Activated T-cell treated with anti-CD3 and anti-CD28 coated beads, Interleukin-2, amount 50 U/mL, for 72 hours (primary cell): Measurements from ENCODE around the gene ENDOV. TPM values are rescaled to one million over a fixed set of nuclear protein-coding genes. Genes with fewer than 3 reads are reported as not detected.

ENCODE experiments used
- ATAC-seq, 2 donors: fragments of 150-1000 bp; cut with Tn5 transposase; replicated peaks in 1 of 2; 2 replicates each; pipeline ENCODE4 v1.10.0; 2021; ENCODE audit warnings: moderate library complexity in 2 of 2, mild to moderate bottlenecking in 1 of 2
- DNase-seq, 2 donors: peaks; one replicate each; pipeline ENCODE4 v3.0.0; 2021 to 2022; ENCODE audit warnings: mixed read lengths in 1 of 2
- H3K27ac Mint-ChIP-seq: one replicate; pipeline ENCODE4 v1.8.0; 2022; ENCODE audit warnings: mild to moderate bottlenecking, moderate library complexity, mixed read lengths
- H3K27me3 Mint-ChIP-seq: one replicate; pipeline ENCODE4 v1.8.0; 2022; ENCODE audit warnings: low read depth, mixed read lengths
- H3K36me3 Mint-ChIP-seq, 2 donors: one replicate each; pipeline ENCODE4 v1.8.0; 2022; ENCODE audit warnings: mixed read lengths in 2 of 2, mild to moderate bottlenecking in 1 of 2; ENCODE audit not compliant: insufficient read depth in 2 of 2
- H3K4me1 Mint-ChIP-seq: one replicate; pipeline ENCODE4 v1.8.0; 2022; ENCODE audit warnings: low read depth, mixed read lengths
- H3K4me3 Mint-ChIP-seq, 2 donors: one replicate each; pipeline ENCODE4 v1.8.0; 2022; ENCODE audit warnings: mild to moderate bottlenecking in 2 of 2, mixed read lengths in 2 of 2, moderate library complexity in 2 of 2
- H3K9me3 Mint-ChIP-seq, 2 donors: one replicate each; pipeline ENCODE4 v1.8.0; 2022; ENCODE audit warnings: mixed read lengths in 2 of 2
- total RNA-seq, 2 donors: library from RNA; stranded (reverse); gene quantifications; one replicate each; pipeline ENCODE4 v1.2.3, GENCODE V29; 2022

Gene ENDOV
- total RNA-seq, 2 donors from 2014 or later: 25.3 to 29.0 TPM

DNA sequence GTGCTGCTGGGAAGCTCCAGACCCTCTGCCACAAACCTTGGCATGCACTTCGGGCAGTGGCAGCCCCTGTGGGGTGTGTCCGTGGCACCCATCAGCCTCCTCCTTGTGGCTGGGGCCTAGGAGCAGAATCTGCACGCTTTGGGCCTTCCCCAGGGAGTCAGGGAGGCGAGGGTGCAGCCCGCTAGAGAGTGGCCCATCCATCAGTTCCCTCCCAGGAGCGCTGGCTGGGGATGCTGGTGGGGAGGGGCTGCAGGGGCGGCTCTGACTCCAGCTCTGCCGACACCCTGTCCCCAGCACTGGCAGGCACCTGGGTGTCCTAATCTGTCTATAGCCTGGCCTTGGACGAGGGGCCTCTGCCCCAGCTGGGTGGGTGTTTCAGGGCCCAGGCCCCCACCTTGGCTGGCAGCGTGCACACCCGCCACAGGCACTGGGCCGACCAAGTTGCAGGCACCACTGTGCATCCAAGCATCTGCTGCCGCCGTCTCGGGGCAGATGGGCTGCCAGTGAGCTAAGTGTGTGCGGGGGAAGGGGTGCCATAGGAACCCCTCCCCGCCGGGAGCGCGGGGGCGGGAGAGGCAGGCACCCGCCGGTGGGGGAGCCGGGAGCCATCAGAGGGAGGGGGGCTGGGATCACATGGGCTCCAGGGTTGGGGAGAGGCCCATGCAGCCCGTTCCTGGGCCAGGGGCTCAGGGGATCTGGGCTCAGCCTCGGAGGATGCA, 30.2 kb downstream of the ENDOV start:
- H3K4me3 Mint-ChIP-seq: no peak overlapping the region

DNA sequence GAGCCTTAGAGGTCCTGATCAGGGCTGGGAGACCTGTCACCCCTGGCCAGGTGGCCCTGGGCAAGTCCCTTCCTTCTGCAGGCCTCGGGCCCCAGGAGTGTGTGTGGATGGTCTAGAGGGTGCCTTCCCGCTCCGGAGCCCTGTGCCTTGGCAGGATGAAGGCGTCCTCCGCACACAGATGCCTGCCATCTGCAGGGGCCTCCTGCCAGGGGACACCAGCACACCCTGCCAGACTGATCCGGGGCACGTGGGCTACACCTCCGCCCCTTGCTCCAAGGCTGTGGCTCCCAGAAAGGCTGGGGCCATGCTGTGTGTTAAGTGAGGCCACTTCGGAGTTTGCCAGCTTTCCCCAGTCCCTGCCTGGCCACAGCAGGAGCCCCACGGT, 30.8 kb downstream of the ENDOV start:
- ATAC-seq (no peak), DNase-seq (no peak)
- no peaks in the 10 kb centered on the region for H3K36me3 Mint-ChIP-seq
- no peaks in the 10 kb centered on the region for H3K27me3 Mint-ChIP-seq
- no peak overlapping the region for H3K4me3 Mint-ChIP-seq
- H3K4me1 Mint-ChIP-seq: no peaks in the 10 kb centered on the region
- H3K9me3 Mint-ChIP-seq: no peaks in the 10 kb centered on the region
- H3K27ac Mint-ChIP-seq: no peak overlapping the region

More for the DNA sequence above, 30.2 kb downstream of the ENDOV start:
- ATAC-seq: no peak
- DNase-seq: no peak
- Mint-ChIP-seq H3K36me3 (no peaks in the 10 kb centered on the region), H3K27me3 (no peaks in the 10 kb centered on the region), H3K27ac (no peak overlapping the region), H3K4me1 (no peaks in the 10 kb centered on the region), H3K9me3 (no peaks in the 10 kb centered on the region)

DNA sequence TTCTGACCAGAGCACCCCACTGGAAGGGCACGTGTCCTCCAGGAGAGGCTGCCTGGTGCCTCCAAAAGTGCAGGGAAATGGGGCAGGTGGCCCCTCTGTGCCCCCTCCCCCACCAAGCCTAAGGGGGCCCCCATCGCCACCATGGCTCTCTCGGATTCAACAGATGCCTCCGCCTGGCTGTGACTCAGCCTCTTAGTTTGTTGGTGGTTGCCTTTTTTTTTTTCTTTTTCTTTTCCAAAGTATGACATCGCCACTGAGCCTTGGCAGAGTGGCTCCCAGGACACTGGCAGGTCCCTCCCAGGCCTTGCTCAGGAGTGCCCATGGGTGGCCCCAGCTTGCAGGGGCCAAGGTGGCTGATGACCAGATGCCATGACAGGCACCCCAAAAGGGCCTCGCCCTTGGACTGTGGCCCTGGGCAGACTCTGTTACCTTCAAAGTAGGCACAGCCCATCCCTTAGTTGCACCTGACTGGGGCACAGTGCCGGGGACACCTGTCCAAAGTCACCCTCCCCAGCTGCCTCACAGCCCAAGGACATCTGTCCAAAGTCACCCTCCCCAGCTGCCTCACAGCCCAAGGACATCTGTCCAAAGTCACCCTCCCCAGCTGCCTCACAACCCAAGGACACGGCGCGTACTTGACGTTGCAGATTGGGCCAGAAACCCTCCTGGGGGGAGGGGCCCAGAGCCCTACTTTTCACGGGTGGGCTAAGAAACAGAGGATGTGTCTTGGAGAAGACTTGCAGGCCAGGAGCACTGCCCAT, 31.9 kb downstream of the ENDOV start:
- Mint-ChIP-seq H3K9me3 (no peaks in the 10 kb centered on the region), H3K4me3 (no peak overlapping the region), H3K4me1 (no peaks in the 10 kb centered on the region), H3K36me3 (no peaks in the 10 kb centered on the region), H3K27ac (no peak overlapping the region), H3K27me3 (no peaks in the 10 kb centered on the region)
- no peak for DNase-seq
- no peak for ATAC-seq

DNA sequence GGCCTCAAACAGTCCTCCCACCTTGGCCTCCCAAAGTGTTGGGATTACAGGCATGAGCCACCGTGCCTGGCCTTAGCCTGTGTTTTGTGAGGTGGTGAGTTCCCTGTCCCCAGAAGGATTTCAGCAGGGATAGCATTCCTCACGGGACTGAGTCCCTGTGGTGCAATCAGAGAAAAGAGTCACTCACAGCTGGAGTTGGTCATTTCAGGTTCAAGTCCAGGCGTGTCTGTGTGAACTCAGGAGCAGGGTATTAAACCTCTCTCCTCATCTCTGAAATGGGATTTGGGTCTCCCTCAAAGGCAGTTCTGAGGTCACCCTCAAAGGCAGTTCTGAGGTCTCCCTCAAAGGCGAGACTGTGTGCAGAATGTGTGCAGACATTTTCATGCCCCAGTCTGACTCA, 32.8 kb downstream of the ENDOV start:
- DNase-seq: no peak
- no peak overlapping the region for H3K27ac Mint-ChIP-seq
- H3K4me3 Mint-ChIP-seq: no peak overlapping the region
- no peaks in the 10 kb centered on the region for H3K36me3 Mint-ChIP-seq
- H3K27me3 Mint-ChIP-seq: no peaks in the 10 kb centered on the region
- no peak for ATAC-seq
- no peaks in the 10 kb centered on the region for H3K9me3 Mint-ChIP-seq
- no peaks in the 10 kb centered on the region for H3K4me1 Mint-ChIP-seq

DNA sequence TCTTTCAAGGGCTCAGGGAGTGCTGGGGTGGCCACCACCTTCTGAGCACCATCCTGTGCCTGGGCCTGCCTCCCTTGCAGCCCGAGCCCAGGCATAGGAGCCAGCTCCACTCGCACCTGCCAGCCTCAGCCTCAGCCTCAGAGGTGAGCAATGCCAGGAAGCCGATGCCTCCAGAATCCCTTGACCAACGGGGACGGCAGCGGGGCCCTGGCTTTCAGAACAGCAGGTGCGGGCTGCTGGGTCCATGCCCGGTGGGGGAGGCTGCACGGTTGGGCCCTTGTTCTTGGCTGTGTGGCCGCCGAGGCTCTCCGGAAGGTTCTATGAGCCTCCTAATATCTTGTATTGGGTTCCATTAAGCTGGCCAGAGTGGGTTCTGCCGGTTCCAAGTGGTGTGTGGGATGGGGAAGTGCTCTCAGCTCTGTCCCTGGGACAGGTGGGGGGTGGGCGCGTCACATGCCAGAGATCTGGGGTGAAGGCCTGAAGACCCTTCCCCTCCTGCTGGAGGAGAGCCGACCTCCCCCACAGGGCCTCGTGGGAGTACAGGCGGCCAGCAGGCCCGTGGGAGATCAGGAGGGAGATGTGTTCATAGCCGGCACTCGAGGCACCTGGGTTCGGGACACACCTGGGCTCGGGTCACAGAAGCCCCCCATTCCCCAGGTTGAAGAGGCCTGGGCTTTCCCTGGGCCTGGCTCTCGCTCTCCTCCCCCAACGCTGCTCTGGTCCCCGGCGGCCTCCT, 34.4 kb downstream of the ENDOV start:
- Mint-ChIP-seq H3K27ac (no peak overlapping the region), H3K4me1 (peaks cover 14% of the 10 kb centered on the region), H3K36me3 (peaks cover 1 to 3% of the 10 kb centered on the region in 2 donors), H3K27me3 (no peaks in the 10 kb centered on the region), H3K4me3 (no peak overlapping the region), H3K9me3 (no peaks in the 10 kb centered on the region)
- no peak for ATAC-seq
- DNase-seq: no peak

GRCh38 chr17:80449930-80450576, 35.1 kb downstream of the ENDOV start:
- no peak for DNase-seq
- peaks cover 15% of the 10 kb centered on the region for H3K4me1 Mint-ChIP-seq
- H3K27ac Mint-ChIP-seq: no peak overlapping the region
- H3K9me3 Mint-ChIP-seq: no peaks in the 10 kb centered on the region
- H3K27me3 Mint-ChIP-seq: no peaks in the 10 kb centered on the region
- no peak for ATAC-seq
- H3K4me3 Mint-ChIP-seq: no peak overlapping the region
- H3K36me3 Mint-ChIP-seq: peaks cover 1 to 3% of the 10 kb centered on the region in 2 donors

DNA sequence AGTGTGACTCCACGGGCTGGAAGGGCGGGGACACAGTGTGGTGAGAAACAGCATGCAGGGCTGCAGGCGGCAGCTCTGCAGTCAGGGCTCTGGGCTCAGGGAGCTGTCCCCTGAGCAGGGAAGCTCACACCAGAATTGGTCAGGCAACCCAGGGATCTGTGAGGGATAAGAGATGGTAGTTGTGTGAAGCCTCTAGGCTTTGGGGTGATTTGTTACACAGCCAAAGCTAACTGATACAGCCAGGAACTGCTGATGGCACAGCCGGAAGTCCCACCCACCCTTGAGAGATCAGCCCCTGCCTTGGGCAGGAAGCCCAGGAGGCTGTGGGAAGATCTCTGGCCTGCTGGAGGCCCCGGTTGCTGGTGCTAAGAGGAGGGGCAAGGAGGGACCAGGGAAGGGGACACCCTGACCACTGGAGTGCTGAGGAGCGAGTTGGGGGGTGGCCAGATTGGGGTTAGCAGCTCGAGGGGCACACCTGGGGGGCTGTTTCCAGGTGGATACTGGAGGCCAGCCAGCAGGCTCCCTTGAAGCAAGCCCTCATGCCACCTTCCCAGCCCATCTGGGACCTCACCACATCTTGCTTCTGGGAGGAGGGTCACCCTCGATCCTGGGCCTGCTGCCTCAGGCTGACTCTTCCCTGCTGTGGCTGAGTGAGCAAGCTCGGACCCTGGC, 36.3 kb downstream of the ENDOV start:
- no peaks in the 10 kb centered on the region for H3K27me3 Mint-ChIP-seq
- DNase-seq: no peak
- peaks cover 25% of the 10 kb centered on the region for H3K4me1 Mint-ChIP-seq
- no peaks in the 10 kb centered on the region for H3K9me3 Mint-ChIP-seq
- H3K36me3 Mint-ChIP-seq: peaks cover 1 to 3% of the 10 kb centered on the region in 2 donors
- no peak overlapping the region for H3K27ac Mint-ChIP-seq
- no peak for ATAC-seq
- no peak overlapping the region for H3K4me3 Mint-ChIP-seq

DNA sequence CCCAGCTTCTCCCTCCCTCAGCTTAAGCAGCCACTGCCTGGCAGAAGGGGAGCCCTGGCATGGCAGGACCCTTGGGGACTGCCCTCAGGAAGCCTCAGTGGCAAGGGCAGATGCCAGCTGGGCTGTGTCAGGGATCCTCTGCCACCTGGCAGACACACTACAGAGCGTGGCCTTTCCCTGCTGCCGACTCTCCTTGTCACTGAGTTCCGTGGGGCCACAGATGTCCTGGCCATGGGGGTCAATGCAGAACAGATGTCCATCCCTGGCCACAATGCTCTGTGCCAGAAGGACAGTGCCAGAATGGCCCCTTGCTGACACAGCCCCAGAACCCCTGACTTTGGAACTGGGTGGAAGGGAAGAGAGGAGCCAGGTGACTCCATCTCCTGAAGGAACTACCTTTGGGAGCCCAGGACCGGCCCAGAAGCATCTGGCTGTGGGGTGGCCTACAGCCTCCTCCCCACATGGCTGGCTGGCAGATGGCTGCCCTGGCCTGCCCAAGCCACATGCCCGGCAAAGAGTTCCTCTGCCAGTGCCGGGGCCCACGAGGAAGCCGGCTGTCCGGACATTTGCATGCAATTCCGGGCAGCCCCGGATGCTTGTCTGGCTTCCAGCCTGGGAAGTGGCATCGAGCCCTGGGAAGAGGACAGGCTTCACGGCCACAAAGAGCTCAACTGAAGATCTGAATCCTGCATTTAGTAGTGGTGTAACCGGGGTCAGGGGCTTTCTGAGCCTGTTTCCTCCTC, 37.4 kb downstream of the ENDOV start:
- peaks cover 10% of the 10 kb centered on the region for H3K27me3 Mint-ChIP-seq
- H3K4me1 Mint-ChIP-seq: peaks cover 34% of the 10 kb centered on the region
- H3K27ac Mint-ChIP-seq: no peak overlapping the region
- H3K4me3 Mint-ChIP-seq: no peak overlapping the region
- no peaks in the 10 kb centered on the region for H3K9me3 Mint-ChIP-seq
- DNase-seq (no peak), ATAC-seq (no peak)
- peaks cover 1 to 3% of the 10 kb centered on the region in 2 donors for H3K36me3 Mint-ChIP-seq

- no peak for DNase-seq
- Mint-ChIP-seq H3K27ac (peak overlapping the region; percentile 96), H3K36me3 (peaks cover 1 to 3% of the 10 kb centered on the region in 2 donors), H3K4me1 (peaks cover 39% of the 10 kb centered on the region), H3K4me3 (peak overlapping the region; percentile 94 to 96), H3K27me3 (peaks cover 17% of the 10 kb centered on the region), H3K9me3 (no peaks in the 10 kb centered on the region)
- no peak for ATAC-seq
Observed at GRCh38 chr17:80453126-80453997, 38.4 kb downstream of the ENDOV start.

DNA sequence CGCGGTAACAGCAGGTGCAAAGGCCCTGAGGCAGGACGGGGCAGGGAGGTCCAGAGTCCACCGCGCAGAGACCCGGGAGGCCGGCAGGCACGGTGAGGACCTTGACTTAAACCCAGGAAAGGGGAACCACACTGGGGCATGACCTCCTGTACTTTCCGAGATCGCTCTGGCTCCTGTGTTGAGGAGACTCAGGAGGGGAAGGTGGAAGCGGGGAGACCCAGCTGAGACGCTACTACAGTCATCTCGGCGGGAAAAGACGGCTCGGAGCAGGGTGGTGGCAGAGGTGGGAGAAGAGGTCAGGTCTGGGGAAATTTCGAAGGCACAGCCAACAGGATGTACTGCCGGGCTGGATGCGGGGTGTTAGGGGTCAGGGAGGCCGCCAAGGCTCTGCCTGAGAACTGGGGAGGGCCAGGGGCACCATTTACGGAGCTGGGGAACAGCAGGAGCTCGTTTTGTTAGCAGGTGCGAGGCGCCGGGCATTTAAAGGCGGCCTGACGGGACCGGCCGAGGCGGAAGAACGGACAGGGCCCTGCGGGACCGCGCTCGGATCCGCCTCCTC, 39.1 kb downstream of the ENDOV start:
- peaks cover 1 to 3% of the 10 kb centered on the region in 2 donors for H3K36me3 Mint-ChIP-seq
- no peak for ATAC-seq

More for the DNA sequence above, 39.1 kb downstream of the ENDOV start:
- Mint-ChIP-seq H3K27ac (peak overlapping the region; percentile 96), H3K4me3 (peak overlapping the region; percentile 94 to 96), H3K27me3 (peaks cover 24% of the 10 kb centered on the region), H3K9me3 (no peaks in the 10 kb centered on the region), H3K4me1 (peaks cover 39% of the 10 kb centered on the region)
- DNase-seq: no peak
